ENCODE data around the gene ZNF138.
"Not testable (repeated sequence)": the region's sequence is repeated elsewhere in the genome, so short reads cannot be mapped to it uniquely, and the experiment has no call there.

ZNF138 gene

DNA sequence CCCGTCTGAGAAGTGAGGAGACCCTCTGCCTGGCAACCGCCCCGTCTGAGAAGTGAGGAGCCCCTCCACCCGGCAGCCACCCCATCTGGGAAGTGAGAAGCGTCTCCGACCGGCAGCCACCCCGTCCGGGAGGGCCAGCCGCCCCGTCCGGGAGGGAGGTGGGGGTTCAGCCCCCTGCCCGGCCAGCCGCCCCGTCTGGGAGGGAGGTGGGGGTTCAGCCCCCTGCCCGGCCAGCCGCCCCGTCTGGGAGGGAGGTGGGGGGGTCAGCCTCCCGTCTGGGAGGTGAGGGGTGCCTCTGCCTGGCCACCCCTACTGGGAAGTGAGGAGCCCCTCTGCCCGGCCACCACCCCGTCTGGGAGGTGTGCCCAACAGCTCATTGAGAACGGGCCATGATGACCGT is 9.4 kb upstream of the ZNF138 start:
- CTCF ChIA-PET; H3K36me3 ChIP-seq (ENCODE audit: control insufficient read depth in 2 of 2, insufficient read depth in 1 of 2, low read length in 2 of 2); H3K27ac ChIP-seq (ENCODE audit: extremely low read depth, low read depth, low read length); POLR2A ChIA-PET; H3K9me3 ChIP-seq (ENCODE audit: control insufficient read depth, insufficient read depth, low read depth, low read length); H3K4me3 ChIP-seq (ENCODE audit: low read depth, low read length); H3K4me1 ChIP-seq (ENCODE audit: control insufficient read depth, insufficient read depth, low read length): not testable (repeated sequence)

- H3K4me1 ChIP-seq (ENCODE audit: control insufficient read depth, insufficient read depth, low read length), result no peaks in the 10 kb centered on the region
- H3K27ac ChIP-seq (ENCODE audit: extremely low read depth, low read depth, low read length), result no peak overlapping the region
- CTCF ChIA-PET, result no interaction called here
- POLR2A ChIA-PET, result no interaction called here
- H3K9me3 ChIP-seq (ENCODE audit: control insufficient read depth, insufficient read depth, low read depth, low read length), result no peaks in the 10 kb centered on the region
- no peak overlapping the region for H3K4me3 ChIP-seq (ENCODE audit: low read depth, low read length)
- H3K36me3 ChIP-seq (ENCODE audit: control insufficient read depth in 2 of 2, insufficient read depth in 1 of 2, low read length in 2 of 2), result no peaks in the 10 kb centered on the region
- TF ChIP-seq, protein P1, sequence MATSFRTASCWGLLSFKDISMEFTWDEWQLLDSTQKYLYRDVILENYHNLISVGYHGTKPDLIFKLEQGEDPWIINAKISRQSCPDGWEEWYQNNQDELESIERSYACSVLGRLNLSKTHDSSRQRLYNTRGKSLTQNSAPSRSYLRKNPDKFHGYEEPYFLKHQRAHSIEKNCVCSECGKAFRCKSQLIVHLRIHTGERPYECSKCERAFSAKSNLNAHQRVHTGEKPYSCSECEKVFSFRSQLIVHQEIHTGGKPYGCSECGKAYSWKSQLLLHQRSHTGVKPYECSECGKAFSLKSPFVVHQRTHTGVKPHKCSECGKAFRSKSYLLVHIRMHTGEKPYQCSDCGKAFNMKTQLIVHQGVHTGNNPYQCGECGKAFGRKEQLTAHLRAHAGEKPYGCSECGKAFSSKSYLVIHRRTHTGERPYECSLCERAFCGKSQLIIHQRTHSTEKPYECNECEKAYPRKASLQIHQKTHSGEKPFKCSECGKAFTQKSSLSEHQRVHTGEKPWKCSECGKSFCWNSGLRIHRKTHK (tag by site-specific recombination; IDR thresholded peaks at IDR 0.05), result no peak
- TF ChIP-seq ZXDB (tag by site-specific recombination; IDR thresholded peaks at IDR 0.05) (no peak), ZFP3 (tag by site-specific recombination; IDR thresholded peaks at IDR 0.05; ENCODE audit: low read depth) (no peak), INSM2 (tag by site-specific recombination; IDR thresholded peaks at IDR 0.05) (no peak), OSR2 (tag by site-specific recombination; IDR thresholded peaks at IDR 0.05) (no peak), ZNF621 (tag by site-specific recombination; IDR thresholded peaks at IDR 0.05) (no peak), ZNF174 (tag by site-specific recombination; IDR thresholded peaks at IDR 0.05) (no peak), KLF8 (tag by site-specific recombination; IDR thresholded peaks at IDR 0.05) (no peak), RBAK (tag by site-specific recombination; IDR thresholded peaks at IDR 0.05) (no peak), ZNF239 (tag by site-specific recombination; IDR thresholded peaks at IDR 0.05) (no peak), ZNF558 (tag by site-specific recombination; IDR thresholded peaks at IDR 0.05) (no peak), MYNN (tag by site-specific recombination; IDR thresholded peaks at IDR 0.05; ENCODE audit: borderline replicate concordance) (no peak)
Observed at GRCh38 chr7:64787295-64787694, 6.9 kb upstream of the ZNF138 start.

DNA sequence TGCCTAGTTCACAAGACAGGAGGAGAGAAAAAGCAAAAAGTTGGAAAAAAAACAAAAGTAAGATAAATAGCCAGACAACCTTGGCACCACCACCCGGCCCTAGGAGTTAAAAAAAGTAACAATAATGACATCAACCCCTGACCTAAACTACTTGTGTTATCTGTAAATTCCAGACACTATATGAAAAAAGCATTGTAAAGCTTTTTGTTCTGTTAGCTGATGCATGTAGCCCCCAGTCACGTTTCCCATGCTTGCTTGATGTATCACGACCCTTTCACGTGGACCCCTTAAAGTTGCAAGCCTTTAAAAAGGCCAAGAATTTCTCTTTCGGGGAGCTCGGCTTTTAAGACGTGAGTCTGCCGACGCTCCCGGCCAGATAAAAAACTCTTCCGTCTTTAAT is 5.0 kb upstream of the ZNF138 start:
- H3K4me3 ChIP-seq (ENCODE audit: low read depth, low read length); CTCF ChIA-PET; H3K36me3 ChIP-seq (ENCODE audit: control insufficient read depth in 2 of 2, insufficient read depth in 1 of 2, low read length in 2 of 2): not testable (repeated sequence)

GRCh38 chr7:64793106-64793755 is 997 bp upstream of the ZNF138 start:
- H3K27ac ChIP-seq (ENCODE audit: extremely low read depth, low read depth, low read length), result no peak overlapping the region
- TF ChIP-seq SCRT2 (tag by site-specific recombination; IDR thresholded peaks at IDR 0.05), result peak; percentile 46
- no peak for TF ChIP-seq ZNF521 (tag by site-specific recombination; IDR thresholded peaks at IDR 0.05)
- TF ChIP-seq OSR2 (tag by site-specific recombination; IDR thresholded peaks at IDR 0.05), result peak; percentile 53; the same call in 1 of the 2 replicates
- H3K9me3 ChIP-seq (ENCODE audit: control insufficient read depth, insufficient read depth, low read depth, low read length), result no peaks in the 10 kb centered on the region
- H3K4me1 ChIP-seq (ENCODE audit: control insufficient read depth, insufficient read depth, low read length), result no peaks in the 10 kb centered on the region
- CTCF ChIA-PET, result interaction anchor here (0.7 kb wide), 1 partner anchor 8 kb away, joined by 4 read pairs; no protein-coding TSS in a partner anchor
- POLR2A ChIA-PET, result interaction anchor here (0.6 to 1.6 kb wide), 8 partner anchors 11 to 580 kb away, joined by 3 to 9 read pairs (median 4); partner anchors contain the start of genes ZNF107 and ZNF92
- no peak overlapping the region for H3K4me3 ChIP-seq (ENCODE audit: low read depth, low read length)
- peaks cover 4 to 9% of the 10 kb centered on the region in 2 experiments; a peak in 2 of 3 replicates for H3K36me3 ChIP-seq (ENCODE audit: control insufficient read depth in 2 of 2, insufficient read depth in 1 of 2, low read length in 2 of 2)

More for the DNA sequence above, 5.0 kb upstream of the ZNF138 start:
- H3K9me3 ChIP-seq (ENCODE audit: control insufficient read depth, insufficient read depth, low read depth, low read length); POLR2A ChIA-PET; H3K27ac ChIP-seq (ENCODE audit: extremely low read depth, low read depth, low read length); H3K4me1 ChIP-seq (ENCODE audit: control insufficient read depth, insufficient read depth, low read length): not testable (repeated sequence)

All from HEK293 (cell line).